A673 (cell line): ENCODE results near the gene SLC4A1. TPM values are rescaled to one million over a fixed set of nuclear protein-coding genes. Genes with fewer than 3 reads are reported as not detected.

ENCODE experiments used
- microRNA-seq: library from miRNA; unstranded; fragments of <30 nt; microRNA quantifications from one replicate; pipeline ENCODE4 v1.2.0, GENCODE V29; 2021
- total RNA-seq: library from RNA; stranded (reverse); gene quantifications from 2 replicates; pipeline ENCODE4 v1.2.3, GENCODE V29; 2021

The SLC4A1 gene
- total RNA-seq, 1 experiment from 2014 or later: not detected

Small RNA genes within 50 kb of the gene (microRNA-seq; reads per million reads assigned to microRNA genes)
- gene MIR6782: 2.4 reads per million

Other genes with a start within 250 kb of the SLC4A1 start
- gene LSM12, start 201.5 kb downstream of the SLC4A1 start, total RNA-seq: 47.5 and 52.5 TPM in 2 replicates
- 47.0 and 57.9 TPM in 2 replicates for gene G6PC3, start 197.4 kb downstream of the SLC4A1 start, total RNA-seq
- 16.9 and 27.1 TPM in 2 replicates for gene HDAC5, start 144.5 kb downstream of the SLC4A1 start, total RNA-seq
- 13.5 and 14.7 TPM in 2 replicates for gene HROB, start 126.2 kb downstream of the SLC4A1 start, total RNA-seq
- gene ASB16, start 97.4 kb downstream of the SLC4A1 start, total RNA-seq: 0.17 TPM in 1 of 2 replicates, not detected in the other
- gene TMUB2, start 81.2 kb downstream of the SLC4A1 start, total RNA-seq: 13.0 and 13.3 TPM in 2 replicates
- gene ATXN7L3, start 68.3 kb downstream of the SLC4A1 start, total RNA-seq: 36.9 and 44.5 TPM in 2 replicates
- 101 and 114 TPM in 2 replicates for gene UBTF, start 48.5 kb downstream of the SLC4A1 start, total RNA-seq
- gene RUNDC3A, start 40.5 kb upstream of the SLC4A1 start, total RNA-seq: 0.56 and 1.2 TPM in 2 replicates
- gene SLC25A39, start 56.7 kb upstream of the SLC4A1 start, total RNA-seq: 75.5 and 83.5 TPM in 2 replicates
- gene GRN, start 77.2 kb upstream of the SLC4A1 start, total RNA-seq: 50.4 and 52.0 TPM in 2 replicates
- 12.8 and 14.9 TPM in 2 replicates for gene FAM171A2, start 95.7 kb upstream of the SLC4A1 start, total RNA-seq
- 0.62 and 1.0 TPM in 2 replicates for gene ITGA2B, start 121.5 kb upstream of the SLC4A1 start, total RNA-seq
- 32.9 and 33.8 TPM in 2 replicates for gene GPATCH8, start 235.3 kb upstream of the SLC4A1 start, total RNA-seq